GM19328 (cell line): ENCODE data around the gene SEH1L.
A peak's percentile ranks its signal among the peaks of the same experiment; 100 is the strongest.
"Not testable (repeated sequence)": the region's sequence is repeated elsewhere in the genome, so short reads cannot be mapped to it uniquely, and the experiment has no call there.

Experiments
- ATAC-seq: cut with Tn5 transposase; IDR thresholded peaks from one replicate; pipeline ENCODE4 v1.9.1; 2021; ENCODE audit warnings: mild to moderate bottlenecking, moderate library complexity; ENCODE audit not compliant: unreplicated experiment

The SEH1L gene

DNA sequence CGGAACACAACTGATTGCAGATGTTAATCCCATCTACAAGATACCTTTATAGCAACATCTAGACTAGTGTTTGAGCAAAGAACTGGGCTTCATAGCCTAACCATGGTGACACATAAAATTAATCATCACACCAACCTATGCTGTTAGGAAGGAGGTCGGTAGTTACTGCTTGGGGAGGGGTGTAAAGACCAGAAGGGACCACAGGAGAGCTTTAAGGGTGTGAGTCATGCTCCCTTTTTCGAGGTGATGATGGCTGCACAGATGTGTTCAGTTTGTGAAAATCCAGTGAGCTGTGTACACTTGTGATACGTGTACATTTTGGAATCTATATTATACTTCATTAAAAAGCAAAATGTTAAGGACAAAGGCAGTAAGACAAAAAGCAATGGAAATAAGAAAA, 4.6 kb upstream of the SEH1L start:
- ATAC-seq, result no peak

DNA sequence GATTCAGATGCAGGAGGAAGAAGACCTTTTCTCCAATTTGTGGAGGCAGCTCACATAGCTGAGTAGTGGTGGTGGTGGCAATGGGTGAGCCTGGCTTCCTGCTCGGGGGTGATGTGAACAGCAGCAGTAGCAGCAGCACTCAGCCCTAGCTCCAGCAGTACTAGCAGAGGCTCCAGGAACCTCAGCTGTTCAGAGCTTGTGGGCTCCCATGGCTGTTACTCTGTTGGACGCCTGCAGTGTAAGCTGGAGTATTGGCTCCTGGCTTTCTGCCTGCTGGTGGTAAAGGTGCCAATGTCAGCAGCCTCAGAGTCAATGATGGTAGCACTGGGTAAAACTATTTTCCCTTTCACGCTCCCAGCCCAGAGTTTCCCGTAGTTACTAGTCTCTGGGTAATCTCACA, 3.1 kb upstream of the SEH1L start:
- no peak for ATAC-seq

DNA sequence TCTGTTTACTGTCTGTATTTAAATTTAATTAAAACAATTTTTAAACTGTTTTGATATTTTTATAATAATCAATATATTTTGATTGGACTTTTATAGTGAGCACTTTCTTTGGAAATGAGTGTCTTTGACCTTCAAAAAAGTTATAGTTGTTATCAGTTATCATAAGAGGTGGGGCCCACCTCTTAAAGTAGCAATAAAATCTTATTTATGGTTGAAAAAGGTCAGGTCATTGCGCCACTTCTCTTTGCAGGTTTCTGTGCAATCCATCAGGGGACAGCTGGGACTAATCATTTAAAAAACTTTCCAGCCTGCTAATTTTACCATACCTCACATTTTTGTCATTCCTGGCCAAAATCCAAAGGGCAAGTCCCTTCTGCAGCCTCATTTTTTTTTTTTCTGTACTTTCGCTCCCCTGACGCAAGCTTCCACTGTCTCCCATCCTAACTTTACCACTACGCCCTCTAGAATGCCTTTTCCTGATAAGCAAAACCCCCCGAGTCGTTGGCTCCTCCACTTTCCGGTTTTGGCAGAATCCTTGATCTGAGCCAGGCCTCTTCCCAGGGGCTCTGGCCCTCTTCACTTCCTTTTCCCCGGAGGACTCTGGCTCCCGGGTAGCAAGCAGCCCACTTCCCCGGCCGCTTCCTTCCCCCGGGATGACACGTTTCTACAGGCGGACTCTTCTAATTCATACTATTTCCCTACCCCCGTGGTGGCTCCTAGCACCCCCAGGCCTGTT, 1.1 kb upstream of the SEH1L start:
- no peak for ATAC-seq

GRCh38 chr18:12948050-12948804, 416 bp downstream of the SEH1L start:
- ATAC-seq, result peak; percentile 72

- no peak for ATAC-seq
Observed at GRCh38 chr18:12958478-12958877, 10.7 kb downstream of the SEH1L start.

DNA sequence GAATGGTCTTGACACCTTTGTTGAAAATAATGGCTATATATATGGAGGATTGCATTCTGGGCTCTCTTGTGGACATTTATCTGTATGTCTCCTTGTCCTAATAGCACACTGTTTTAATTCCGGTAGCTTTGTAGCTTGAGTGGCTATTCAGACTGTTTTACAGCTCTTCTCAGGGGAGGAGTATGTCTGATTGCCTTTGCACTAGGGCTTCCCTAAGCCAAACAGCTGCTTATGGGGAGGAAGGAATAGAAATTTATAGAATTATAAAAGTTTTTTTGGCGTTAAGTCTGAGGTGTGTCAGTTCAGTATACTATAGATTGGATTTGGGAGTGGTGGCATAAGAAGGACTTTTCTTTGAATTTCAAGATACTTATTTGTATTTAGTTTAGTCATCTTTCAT, 12.6 kb downstream of the SEH1L start:
- ATAC-seq, result no peak

- ATAC-seq, result no peak
Observed at GRCh38 chr18:12960853-12961397, 13.1 kb downstream of the SEH1L start.

- ATAC-seq, result no peak
Observed at GRCh38 chr18:12963069-12963468, 15.3 kb downstream of the SEH1L start.

DNA sequence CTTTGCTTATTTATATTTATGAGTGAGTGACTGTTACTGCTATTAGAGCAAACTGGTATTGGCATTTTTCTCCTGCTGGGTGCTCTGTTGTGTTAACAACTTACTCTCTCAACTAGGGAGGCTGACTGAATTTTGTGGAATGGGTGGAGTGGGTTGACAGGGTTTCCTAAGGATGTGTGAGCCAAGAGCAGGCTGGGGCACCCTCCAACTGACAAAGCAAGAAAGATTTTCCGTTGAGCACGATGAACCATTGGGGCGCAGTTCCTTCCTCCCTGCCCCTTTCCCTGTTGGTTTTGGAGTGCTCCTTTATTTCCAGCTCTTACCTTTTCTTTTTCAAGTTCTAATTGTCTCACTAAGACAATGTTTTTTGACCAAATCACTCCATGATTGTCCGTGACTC, 20.3 kb downstream of the SEH1L start:
- ATAC-seq, result no peak

DNA sequence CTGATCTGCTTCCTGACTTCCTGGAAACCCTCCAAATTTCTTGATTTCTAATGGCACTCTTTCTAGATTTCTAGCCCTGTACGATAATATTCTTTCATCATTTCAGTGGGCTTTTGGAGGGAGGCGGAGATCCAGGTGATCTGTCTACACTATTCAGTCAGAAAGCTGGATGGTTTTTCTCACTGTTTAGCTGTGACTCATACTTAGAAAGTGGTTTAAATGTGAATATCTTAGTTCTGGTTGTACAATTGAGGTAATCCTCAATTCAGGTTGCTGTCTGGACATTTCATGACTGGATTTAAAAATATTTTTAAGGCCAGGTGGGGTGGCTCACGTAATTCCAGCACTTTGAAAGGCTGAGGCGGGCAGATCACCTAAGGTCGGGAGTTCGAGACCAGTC, 20.8 kb downstream of the SEH1L start:
- ATAC-seq, result no peak

- ATAC-seq, result no peak
Observed at GRCh38 chr18:12973562-12974213, 25.9 kb downstream of the SEH1L start.

GRCh38 chr18:12975488-12975887, 27.7 kb downstream of the SEH1L start:
- no peak for ATAC-seq

DNA sequence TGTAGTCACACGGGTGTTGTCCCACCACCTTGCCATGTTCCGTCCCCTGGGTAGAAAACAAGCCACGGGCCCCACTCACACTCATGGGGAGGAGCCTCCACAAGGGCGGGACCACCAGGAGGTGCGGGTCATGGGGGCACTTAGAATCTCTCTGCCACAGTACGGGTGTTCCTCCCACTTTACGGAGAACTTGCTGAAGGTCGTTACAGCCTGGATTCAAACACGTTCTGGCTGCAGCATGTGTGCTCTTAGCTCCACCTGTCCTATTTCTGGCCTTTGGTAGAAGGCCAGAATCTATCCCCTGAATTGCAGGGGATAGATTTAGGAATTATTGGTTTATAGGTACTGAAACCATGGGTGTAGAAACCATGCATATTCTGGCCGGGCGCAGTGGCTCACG, 28.5 kb downstream of the SEH1L start:
- ATAC-seq, result no peak

- ATAC-seq, result not testable (repeated sequence)
Observed at GRCh38 chr18:12980065-12980464, 32.3 kb downstream of the SEH1L start.

DNA sequence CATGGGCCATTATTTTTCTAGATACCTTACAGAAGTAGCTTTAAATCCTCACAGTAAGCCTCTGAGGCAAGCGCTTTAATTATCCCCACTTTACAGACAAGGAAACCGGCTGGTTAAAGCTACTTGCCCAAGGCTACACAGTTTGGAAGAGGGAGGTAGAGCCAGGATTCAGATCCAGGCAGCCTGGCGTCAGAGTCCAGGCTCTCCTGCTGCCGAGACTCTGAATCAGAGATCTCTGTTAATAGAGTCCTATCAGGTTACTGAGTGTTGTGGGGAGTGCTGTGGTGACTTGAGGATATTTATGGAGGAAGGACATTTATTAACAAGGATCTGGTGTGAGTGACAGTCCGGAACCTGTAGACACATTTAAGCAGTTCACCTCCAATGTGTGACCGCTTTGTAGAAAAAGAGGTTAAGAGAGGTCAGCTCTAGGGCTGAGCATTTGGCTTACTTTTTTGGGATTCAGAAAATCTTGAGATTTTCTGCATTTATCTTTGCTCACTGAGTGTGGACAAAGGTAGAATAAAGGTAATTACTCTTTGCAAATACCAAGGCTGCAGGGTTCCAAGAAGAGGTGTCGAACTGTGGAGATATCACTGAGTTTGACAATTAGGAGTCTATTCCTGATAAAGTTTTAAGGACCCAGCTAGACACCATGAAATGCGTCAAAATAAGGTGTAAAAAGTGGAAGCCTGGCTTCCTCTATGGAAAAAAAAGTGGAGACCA, 41.7 kb downstream of the SEH1L start:
- ATAC-seq, result no peak

DNA sequence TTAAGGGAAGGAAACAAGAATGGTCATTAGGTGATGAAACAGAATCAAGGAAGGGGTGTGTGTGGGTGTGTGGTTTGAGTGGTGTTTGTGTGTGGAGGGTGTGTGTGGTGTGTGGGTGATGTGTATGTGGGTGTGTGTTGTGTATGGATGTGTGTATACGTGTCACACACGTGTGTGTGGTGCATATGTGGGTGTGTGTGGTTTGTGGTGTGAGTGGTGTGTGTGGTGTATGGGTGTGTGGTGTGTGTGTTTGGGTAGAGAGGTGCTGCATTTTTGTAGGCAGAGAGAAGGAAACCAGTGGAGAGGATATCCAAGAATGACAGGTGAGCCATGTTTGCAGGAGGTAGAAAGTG, 42.3 kb downstream of the SEH1L start:
- no peak for ATAC-seq

DNA sequence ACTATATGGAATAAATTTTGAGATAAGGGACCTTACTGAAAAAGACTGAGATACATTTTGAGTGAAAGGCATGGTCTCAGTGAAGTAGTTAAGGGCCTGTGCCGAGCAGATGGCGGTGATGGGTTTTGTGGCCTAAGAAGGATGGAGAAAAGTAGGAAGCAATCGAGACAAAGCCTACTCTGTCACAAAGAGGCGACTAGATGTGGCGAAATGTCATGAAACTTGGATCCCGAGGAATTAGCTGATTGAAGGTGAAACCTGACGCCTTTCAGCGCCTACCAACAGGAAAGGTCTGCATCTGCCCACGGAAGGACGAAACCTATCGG, 42.8 kb downstream of the SEH1L start:
- ATAC-seq, result peak; percentile 4

- ATAC-seq, result peak; percentile 87
Observed at GRCh38 chr18:12990967-12991820, 43.4 kb downstream of the SEH1L start, which contains the start of gene CEP192. TSS of gene CEP192 (plus strand) at chr18:12991362. CDS start at chr18:12999425, 8,063 bp downstream.

DNA sequence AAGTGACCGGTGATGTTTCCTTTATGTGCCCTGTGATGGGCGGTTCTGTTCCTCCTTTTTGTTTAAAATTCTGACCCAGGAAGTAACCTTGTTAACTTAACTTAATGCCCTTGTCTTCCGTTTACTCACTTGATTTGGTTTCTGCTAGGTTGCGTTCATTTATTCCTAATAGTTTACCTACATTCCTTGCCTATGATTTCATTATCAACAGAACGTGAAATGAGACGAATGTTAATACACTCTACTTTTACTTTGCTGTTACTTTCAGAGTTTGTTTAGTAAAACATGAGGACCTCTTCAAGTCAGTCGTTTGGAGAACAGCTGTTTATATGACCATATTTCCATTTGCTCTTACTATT, 44.0 kb downstream of the SEH1L start:
- no peak for ATAC-seq

DNA sequence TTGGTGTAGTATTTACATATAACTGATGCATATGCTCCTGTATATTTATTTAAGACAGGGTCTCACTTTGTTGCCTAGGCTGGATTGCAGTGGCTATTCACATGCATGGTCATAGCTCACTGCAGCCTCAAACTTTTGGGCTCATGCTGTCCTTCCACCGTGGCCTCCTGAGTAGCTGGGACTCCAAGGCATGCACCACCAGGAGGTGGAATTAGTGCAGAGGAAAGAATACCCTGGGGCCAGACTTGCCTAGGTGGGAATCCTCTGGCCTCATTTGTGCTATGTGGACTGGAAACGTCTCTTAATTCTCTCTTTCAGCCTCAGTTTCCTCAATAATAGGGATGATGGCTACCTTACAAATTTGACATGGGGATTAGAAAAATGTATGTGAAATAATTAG, 45.6 kb downstream of the SEH1L start:
- no peak for ATAC-seq
